ENCODE measurements around the gene GP1BB.

The GP1BB gene

DNA sequence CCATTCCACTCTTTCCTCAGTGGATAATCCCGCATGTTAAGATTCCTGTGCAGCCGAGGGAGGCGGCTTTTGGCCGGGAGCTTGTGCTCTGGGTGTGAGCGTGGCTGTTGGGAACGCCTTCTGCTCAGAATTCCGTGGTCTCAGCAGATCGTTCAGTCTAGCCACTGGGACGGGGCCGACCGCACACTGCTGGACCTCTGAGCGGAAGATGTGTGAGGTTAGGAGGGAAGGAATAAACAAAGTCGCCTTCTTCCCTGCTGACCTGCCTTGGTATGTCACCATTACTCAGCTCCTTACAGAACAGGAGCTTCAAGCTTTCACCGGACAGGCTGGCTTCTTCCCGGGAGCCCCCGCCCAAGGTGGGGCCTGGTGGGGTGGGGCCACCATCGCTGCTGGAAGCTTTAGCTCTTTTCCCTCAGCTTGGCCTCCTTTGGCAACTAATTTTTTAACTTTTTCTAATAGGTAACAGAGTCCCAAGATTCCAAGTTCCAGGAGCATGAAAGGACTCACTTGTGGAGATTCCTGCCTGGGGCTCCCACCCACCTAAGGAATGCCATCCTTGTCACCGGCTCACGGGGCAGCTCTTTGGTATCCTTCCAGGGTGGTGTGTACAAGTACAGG is 31.5 kb upstream of the GP1BB start:
- Histone ChIP-seq H3K27ac (ENCODE audit: low read length) (no peak overlapping the region), H3K79me2 (ENCODE audit: insufficient read depth, low read length) (no peaks in the 10 kb centered on the region), H3K4me2 (ENCODE audit: insufficient read depth, low read length) (no peak overlapping the region), H3K9me3 (ENCODE audit: insufficient read depth, low read length, severe bottlenecking) (no peaks in the 10 kb centered on the region), H3K4me3 (ENCODE audit: low read depth in 1 of 2, low read length in 2 of 2) (no peak overlapping the region), H3K4me1 (ENCODE audit: insufficient read depth, low read length) (no peaks in the 10 kb centered on the region), H3K9ac (ENCODE audit: low read depth, low read length) (no peak overlapping the region), H3K27me3 (ENCODE audit: insufficient read depth, low read length, poor library complexity) (no peaks in the 10 kb centered on the region), H2AFZ (ENCODE audit: low read depth, low read length) (no peak overlapping the region), H3K36me3 (ENCODE audit: insufficient read depth, low read length) (no peaks in the 10 kb centered on the region), H4K20me1 (ENCODE audit: insufficient read depth, low read length) (no peaks in the 10 kb centered on the region)
- TF ChIP-seq, protein P1, sequence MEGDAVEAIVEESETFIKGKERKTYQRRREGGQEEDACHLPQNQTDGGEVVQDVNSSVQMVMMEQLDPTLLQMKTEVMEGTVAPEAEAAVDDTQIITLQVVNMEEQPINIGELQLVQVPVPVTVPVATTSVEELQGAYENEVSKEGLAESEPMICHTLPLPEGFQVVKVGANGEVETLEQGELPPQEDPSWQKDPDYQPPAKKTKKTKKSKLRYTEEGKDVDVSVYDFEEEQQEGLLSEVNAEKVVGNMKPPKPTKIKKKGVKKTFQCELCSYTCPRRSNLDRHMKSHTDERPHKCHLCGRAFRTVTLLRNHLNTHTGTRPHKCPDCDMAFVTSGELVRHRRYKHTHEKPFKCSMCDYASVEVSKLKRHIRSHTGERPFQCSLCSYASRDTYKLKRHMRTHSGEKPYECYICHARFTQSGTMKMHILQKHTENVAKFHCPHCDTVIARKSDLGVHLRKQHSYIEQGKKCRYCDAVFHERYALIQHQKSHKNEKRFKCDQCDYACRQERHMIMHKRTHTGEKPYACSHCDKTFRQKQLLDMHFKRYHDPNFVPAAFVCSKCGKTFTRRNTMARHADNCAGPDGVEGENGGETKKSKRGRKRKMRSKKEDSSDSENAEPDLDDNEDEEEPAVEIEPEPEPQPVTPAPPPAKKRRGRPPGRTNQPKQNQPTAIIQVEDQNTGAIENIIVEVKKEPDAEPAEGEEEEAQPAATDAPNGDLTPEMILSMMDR (IDR thresholded peaks at IDR 0.05; ENCODE audit: borderline replicate concordance, extremely low read depth, low read length, poor library complexity, severe bottlenecking) = no peak
- no peak for TF ChIP-seq EZH2 (IDR thresholded peaks at IDR 0.05; ENCODE audit: borderline replicate concordance, low read depth, low read length, severe bottlenecking)
- ATAC-seq (ENCODE audit: insufficient read depth, low read depth) (no peak), DNase-seq (no peak)

GRCh38 chr22:19693581-19693980 is 29.8 kb upstream of the GP1BB start:
- no peak for TF ChIP-seq EZH2 (IDR thresholded peaks at IDR 0.05; ENCODE audit: borderline replicate concordance, low read depth, low read length, severe bottlenecking)
- TF ChIP-seq, protein P1 (IDR thresholded peaks at IDR 0.05; ENCODE audit: borderline replicate concordance, extremely low read depth, low read length, poor library complexity, severe bottlenecking) = no peak
- Histone ChIP-seq H3K4me3 (ENCODE audit: low read depth in 1 of 2, low read length in 2 of 2) (no peak overlapping the region), H3K36me3 (ENCODE audit: insufficient read depth, low read length) (no peaks in the 10 kb centered on the region), H3K79me2 (ENCODE audit: insufficient read depth, low read length) (no peaks in the 10 kb centered on the region), H2AFZ (ENCODE audit: low read depth, low read length) (no peak overlapping the region), H3K27me3 (ENCODE audit: insufficient read depth, low read length, poor library complexity) (no peaks in the 10 kb centered on the region), H3K9ac (ENCODE audit: low read depth, low read length) (no peak overlapping the region), H3K9me3 (ENCODE audit: insufficient read depth, low read length, severe bottlenecking) (no peaks in the 10 kb centered on the region), H3K27ac (ENCODE audit: low read length) (no peak overlapping the region), H3K4me2 (ENCODE audit: insufficient read depth, low read length) (no peak overlapping the region), H3K4me1 (ENCODE audit: insufficient read depth, low read length) (no peaks in the 10 kb centered on the region), H4K20me1 (ENCODE audit: insufficient read depth, low read length) (no peaks in the 10 kb centered on the region)
- ATAC-seq (ENCODE audit: insufficient read depth, low read depth) (no peak), DNase-seq (no peak)

DNA sequence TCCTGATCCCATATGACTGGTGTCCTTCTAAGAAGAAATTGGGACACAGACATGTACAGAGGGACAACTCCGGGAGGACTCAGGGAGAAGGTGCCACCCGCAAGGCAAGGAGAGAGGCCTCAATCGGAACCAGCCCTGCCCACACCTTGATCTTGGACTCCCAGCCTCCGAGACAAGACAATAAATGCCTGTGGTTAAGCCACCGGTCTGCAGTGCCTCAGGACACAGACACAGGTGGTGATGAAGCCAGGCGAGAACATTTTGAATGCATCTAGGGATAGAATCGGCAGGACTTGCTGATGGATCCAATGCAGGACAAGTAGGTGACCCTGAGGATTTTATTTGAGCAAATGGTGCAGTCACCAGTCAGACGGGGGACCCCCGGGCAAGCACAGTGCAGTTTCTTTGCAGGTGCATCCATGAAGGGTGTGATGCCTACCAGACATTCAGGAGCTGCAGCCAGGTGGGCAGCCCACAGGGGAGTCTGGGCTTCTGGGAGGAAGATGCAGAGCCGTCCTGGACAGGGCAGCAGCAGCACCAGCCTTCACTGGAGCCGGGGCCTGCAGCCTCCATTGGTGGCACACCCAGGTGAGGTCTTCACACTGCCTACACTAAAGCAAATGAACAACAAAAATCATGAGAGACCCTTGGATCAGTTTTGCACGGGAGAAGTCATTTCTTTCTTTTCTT is 29.2 kb upstream of the GP1BB start:
- H3K27me3 ChIP-seq (ENCODE audit: insufficient read depth, low read length, poor library complexity) = no peaks in the 10 kb centered on the region
- no peaks in the 10 kb centered on the region for H3K4me1 ChIP-seq (ENCODE audit: insufficient read depth, low read length)
- no peaks in the 10 kb centered on the region for H3K36me3 ChIP-seq (ENCODE audit: insufficient read depth, low read length)
- no peaks in the 10 kb centered on the region for H4K20me1 ChIP-seq (ENCODE audit: insufficient read depth, low read length)
- no peak for ATAC-seq (ENCODE audit: insufficient read depth, low read depth)
- H3K4me2 ChIP-seq (ENCODE audit: insufficient read depth, low read length) = no peak overlapping the region
- H3K4me3 ChIP-seq (ENCODE audit: low read depth in 1 of 2, low read length in 2 of 2) = no peak overlapping the region
- no peak overlapping the region for H2AFZ ChIP-seq (ENCODE audit: low read depth, low read length)
- no peaks in the 10 kb centered on the region for H3K79me2 ChIP-seq (ENCODE audit: insufficient read depth, low read length)
- TF ChIP-seq, protein P1 (IDR thresholded peaks at IDR 0.05; ENCODE audit: borderline replicate concordance, extremely low read depth, low read length, poor library complexity, severe bottlenecking) = no peak
- no peak for TF ChIP-seq EZH2 (IDR thresholded peaks at IDR 0.05; ENCODE audit: borderline replicate concordance, low read depth, low read length, severe bottlenecking)
- H3K9me3 ChIP-seq (ENCODE audit: insufficient read depth, low read length, severe bottlenecking) = no peaks in the 10 kb centered on the region
- no peak overlapping the region for H3K9ac ChIP-seq (ENCODE audit: low read depth, low read length)
- DNase-seq = no peak
- H3K27ac ChIP-seq (ENCODE audit: low read length) = no peak overlapping the region

Measured in DND-41 (cell line).